Suppressor macrophage (primary cell): ENCODE results near the gene OAF.
A peak's percentile ranks its signal among the peaks of the same experiment; 100 is the strongest.
"Not testable (repeated sequence)": the region's sequence is repeated elsewhere in the genome, so short reads cannot be mapped to it uniquely, and the experiment has no call there.

Source experiments
- DNase-seq, 4 experiments: peaks; one replicate each; pipeline ENCODE4 v3.0.0-alpha.2; 2020 to 2022
- total RNA-seq, 17 experiments: gene quantifications; one replicate each; lab custom pipeline; 2026; ENCODE audit warnings: mixed read lengths in 6 of 17, inconsistent platforms in 3 of 17; lab: John Stamatoyannopoulos, UW

Gene OAF
- 2.8 to 19.8 (median 9.2) reads per million in 17 experiments for total RNA-seq

GRCh38 chr11:120210626-120211521, at the start of gene OAF:
Gene OAF (plus strand): TSS chr11:120211032. CDS start chr11:120211280, 248 bp downstream.
- peak; percentile 67 to 85 (median 74) for DNase-seq

- no peak for DNase-seq
Measured at GRCh38 chr11:120167659-120168058, 43.2 kb upstream of the OAF start.

GRCh38 chr11:120168108-120168959, 42.5 kb upstream of the OAF start:
- DNase-seq: no peak

GRCh38 chr11:120168960-120169681, 41.7 kb upstream of the OAF start:
- DNase-seq: peak; percentile 87 to 89 (median 89)

GRCh38 chr11:120169981-120170698, 40.7 kb upstream of the OAF start:
- no peak for DNase-seq

- no peak for DNase-seq
Measured at GRCh38 chr11:120170741-120171261, 40.0 kb upstream of the OAF start.

- peak; percentile 72 to 86 (median 81) for DNase-seq
Measured at GRCh38 chr11:120172054-120172911, 38.5 kb upstream of the OAF start.

GRCh38 chr11:120173019-120173705, 37.7 kb upstream of the OAF start:
- DNase-seq: no peak

GRCh38 chr11:120173807-120174206, 37.0 kb upstream of the OAF start:
- DNase-seq: no peak

- DNase-seq: peak in 1 of 4 experiments; percentile 18
Measured at GRCh38 chr11:120174866-120175265, 36.0 kb upstream of the OAF start.

GRCh38 chr11:120178561-120179056, 32.2 kb upstream of the OAF start:
- DNase-seq: no peak

GRCh38 chr11:120179057-120179672, 31.7 kb upstream of the OAF start:
- DNase-seq: no peak

- DNase-seq: not testable (repeated sequence)
Measured at GRCh38 chr11:120180063-120180462, 30.8 kb upstream of the OAF start.

- DNase-seq: peak; percentile 23 to 70 (median 52)
Measured at GRCh38 chr11:120180551-120181232, 30.1 kb upstream of the OAF start.

GRCh38 chr11:120181376-120181975, 29.4 kb upstream of the OAF start:
- no peak for DNase-seq

- DNase-seq: no peak
Measured at GRCh38 chr11:120182372-120182771, 28.5 kb upstream of the OAF start.

- DNase-seq: peak; percentile 33 to 66 (median 56)
Measured at GRCh38 chr11:120182790-120183491, 27.9 kb upstream of the OAF start.
